ENCODE results near the gene C2CD2L.

C2CD2L gene

DNA sequence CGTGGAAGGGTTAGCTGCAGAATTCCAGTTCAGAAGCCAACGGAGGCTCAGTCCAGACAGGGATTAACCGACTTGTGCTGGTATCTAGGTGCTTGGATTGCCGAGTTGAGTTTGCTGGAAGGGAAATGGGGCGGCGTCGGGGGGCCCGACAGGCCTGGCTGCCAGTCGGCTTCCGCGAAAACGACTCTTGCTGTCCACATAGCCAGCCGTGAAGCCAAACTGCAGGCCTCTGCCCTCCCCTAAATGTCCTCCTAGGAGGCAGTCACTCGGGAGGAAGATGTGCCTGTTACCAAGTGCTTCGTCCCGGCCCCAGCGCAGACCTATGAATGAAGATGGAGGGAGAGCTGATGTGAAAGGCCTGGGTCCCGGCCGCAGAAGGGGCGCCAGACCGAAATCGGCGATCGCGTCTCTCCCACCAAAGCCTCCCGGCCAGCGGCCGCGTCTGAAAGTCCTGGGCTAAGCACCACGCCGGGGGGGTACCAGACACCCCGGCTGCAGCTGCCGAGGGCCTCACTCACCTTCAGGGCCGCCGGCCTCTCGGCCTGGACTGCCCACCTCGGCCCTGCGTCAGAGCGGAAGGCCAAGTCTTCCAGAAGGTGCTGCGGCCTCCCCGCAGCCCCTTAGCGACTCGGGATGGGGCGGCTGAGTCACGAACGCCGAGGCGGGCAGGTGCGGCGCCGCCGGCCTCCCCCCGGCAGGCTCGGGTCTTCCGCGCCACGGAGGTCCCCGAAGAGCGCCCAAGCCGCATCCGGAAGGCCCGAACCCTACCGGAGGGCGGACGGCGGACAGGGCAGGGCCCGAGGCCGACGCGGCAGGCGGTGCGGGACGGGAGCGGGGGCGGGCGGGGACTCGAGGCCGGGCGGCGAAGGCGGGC lies 13.0 kb upstream of the C2CD2L start:
- peak; percentile 83 for DNase-seq

DNA sequence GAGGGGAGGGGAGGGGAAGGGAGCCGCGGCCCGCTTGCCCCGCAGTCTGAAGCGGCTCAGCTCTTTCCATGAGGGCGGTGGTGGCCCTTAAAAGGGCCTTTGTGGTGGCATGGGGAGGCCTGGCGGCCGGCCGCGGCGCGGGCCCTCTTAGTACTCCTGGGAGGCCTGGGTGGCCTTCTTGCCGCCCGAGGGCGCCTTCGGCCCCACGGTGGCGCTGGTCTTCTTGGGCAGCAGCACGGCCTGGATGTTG lies 12.4 kb upstream of the C2CD2L start:
- DNase-seq = peak; percentile 89

DNA sequence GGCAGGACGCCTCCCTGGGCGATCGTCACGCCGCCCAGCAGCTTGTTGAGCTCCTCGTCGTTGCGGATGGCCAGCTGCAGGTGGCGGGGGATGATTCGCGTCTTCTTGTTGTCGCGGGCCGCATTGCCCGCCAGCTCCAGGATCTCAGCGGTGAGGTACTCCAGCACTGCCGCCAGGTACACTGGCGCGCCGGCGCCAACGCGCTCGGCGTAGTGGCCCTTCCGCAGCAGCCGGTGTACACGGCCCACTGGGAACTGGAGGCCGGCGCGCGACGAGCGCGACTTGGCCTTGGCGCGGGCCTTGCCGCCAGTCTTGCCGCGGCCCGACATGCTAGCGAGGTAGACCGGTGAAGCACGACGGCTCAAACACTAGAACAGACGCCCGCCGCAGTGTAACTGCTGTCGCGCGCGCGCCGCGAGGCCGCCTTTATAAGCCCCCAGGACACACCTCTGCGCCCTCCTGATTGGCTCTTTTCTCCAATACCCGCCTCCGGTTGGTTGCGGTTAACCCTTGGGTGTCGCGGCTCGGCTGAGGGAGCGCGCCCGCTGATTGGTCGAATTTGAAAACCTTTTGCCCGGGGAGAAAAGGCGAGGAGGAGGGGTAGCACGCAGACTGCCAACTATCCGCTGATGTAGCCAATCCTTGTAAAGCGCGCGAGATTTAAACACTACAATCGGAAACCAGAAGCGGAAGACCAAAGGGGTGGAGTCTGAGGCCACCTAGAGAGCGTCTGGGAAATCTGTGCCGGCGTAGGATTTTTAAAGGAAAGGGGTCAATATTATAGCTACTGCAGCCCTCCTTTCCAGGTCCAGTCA lies 11.9 kb upstream of the C2CD2L start:
- peak; percentile 100 for DNase-seq

DNA sequence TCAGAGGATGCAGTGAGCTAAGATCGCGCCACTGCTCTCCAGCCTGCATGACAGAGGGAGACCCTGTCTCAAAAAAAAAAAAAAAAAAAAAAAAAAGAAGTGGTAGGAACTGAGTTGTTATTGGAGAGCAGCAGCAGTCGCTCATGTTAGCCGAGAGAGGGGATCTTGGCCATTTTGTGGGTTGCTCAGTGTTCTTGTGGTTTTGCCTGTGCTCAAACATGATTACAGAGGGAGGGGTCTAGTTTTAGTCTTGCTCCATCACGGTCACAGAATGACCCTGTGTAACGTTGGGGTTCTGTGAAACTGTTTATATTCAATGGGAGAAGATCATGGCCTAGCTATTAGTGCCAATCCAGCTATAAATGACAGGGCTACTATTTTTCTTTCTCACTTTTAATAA lies 7.4 kb upstream of the C2CD2L start:
- no peak for DNase-seq

DNA sequence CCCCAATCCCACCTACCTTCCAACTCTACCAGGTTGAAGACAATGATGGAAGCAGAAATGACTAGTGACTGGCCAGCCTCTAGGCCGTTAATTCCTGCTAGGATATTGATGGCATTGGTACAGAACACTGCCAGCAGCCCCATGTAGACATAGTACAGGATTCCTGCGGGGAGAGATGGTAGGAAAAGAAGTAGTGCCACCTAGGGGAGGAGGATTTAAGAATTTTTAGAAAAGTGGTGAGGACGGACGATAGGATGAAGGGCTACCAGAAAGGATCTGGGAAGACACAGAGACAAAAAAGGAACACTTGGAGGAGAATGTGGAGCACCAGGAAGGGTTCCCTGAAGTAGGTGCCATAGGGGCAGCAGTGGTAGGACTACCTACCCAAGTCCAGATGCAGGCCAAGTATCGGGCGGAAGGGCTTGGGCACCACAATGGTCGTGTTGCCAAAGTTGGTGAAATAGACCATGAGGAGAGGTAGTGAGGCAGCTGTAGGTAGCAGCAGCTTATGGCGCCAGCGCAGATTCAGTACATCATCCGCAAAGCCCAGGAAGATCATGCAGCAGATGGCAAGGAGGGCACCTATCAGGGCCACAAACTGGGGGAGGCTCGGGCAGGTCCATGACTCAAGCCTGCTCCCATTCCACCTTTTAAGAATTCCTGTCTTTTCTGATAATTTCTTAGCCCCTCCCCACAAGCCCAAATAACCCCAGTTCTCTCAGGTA lies 6.7 kb upstream of the C2CD2L start:
- DNase-seq = no peak

DNA sequence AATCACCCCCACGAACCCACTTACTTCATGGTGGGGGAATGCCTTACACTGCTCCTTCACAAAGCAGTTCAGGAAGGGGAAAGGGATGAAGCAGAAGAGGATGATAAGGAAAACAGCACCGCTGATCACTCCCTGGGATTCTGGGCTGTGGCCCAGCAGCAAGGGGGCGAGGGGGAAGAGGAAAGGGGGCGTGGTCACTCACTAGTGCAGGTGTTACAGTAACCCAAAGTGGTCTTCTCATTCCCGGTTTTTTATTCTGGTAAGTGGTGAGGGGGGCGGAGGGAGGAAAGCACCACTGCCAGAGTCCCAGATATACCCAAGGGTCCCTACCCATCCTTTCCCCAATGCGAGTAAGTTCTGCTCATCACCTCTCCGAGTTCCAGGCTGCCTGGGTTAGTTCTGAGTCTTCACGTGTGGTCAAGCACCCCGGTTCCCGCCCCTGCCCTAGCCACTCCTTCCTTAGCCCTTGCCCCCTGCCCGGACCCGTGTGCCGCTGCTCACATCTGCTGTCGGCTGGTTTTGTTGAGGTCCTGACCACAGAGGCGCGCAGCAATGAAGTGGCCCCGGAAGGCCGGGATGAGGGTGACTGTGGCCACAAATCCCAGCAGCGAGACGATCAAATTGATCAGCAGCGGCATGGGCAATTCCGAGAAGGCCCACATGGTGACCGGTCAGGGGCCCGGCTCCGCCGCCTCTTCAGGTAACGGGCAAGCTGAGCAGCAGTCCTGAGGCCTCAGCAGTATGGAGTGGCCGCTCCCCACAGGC lies 6.0 kb upstream of the C2CD2L start:
- no peak for DNase-seq

DNA sequence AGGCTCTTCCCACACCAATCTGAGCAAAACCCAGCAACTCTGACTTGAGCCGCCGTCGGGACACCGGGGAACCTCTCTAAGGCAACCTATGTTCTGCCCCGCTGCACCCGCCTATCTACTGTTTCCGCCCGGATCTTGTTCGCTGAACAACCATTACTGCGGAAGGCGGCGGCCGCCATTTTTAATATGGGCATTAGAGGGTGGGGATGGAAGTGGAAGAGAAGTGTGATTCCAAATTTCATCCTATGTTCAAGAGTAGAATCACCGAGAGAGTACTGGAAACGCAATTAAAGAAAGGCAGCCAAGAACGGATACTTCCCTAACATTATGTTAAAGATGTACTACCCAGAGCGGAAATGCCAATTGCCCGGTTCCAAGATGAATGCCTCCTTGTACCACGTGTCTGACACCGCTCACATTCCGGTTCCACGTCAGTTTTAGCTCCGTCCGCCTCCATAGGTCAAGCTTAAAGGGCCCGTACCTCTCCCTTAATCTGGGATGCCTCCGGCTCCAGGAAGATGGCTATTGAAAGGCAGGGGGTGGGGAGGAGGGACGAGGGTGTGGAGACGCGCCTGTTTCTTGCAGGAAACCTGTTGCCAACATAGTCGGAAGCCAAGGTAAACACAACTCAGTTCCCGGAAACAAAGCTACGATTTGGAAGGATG lies 5.3 kb upstream of the C2CD2L start, which contains the start of gene DPAGT1:
Gene DPAGT1 (minus strand): TSS at position 95 of the 665 bp plus-strand sequence. CDS start 198 bp downstream, outside the sequence.
- DNase-seq = peak; percentile 94

DNA sequence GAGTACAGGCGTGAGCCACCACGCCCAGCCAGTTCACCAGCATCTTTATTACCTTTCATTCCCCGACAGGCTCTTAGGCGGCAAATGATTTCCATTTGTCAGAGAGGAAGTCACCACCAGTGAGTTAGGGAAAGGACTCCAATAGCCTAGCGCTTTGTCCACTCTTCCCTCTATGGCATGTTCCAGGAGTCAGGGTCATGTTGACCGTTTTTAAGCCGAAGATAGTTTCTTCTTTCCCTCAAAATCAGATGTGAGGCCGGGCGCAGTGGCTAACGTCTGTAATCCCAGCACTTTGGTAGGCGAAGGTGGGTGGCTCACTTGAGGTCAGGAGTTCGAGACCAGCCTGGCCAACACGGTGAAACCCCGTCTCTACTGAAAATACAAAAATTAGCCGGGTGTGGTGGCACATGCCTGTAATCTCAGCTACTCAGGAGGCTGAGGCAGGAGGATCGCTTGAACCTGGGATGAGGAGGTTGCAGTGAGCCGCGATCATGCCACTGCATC lies 3.9 kb upstream of the C2CD2L start:
- DNase-seq = peak; percentile 30

DNA sequence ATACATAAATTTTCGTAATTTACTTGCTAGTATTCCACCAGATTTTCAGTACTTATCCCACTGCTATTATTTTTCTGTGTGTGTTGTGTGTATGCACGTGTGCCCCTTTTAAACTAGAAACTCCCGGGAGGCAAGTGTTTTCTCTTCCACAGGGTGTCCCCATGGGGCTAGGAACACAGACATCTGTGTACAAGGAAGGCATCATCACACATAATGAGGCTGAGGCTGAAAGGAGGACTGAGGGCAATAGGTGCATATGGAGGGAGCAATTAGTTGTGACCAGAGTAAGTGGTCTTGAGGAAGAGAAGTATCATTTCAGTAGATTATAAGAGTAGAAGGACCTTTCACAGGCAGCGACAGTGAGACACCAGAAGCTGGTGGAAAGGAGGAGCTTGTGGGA lies 3.4 kb upstream of the C2CD2L start:
- no peak for DNase-seq

DNA sequence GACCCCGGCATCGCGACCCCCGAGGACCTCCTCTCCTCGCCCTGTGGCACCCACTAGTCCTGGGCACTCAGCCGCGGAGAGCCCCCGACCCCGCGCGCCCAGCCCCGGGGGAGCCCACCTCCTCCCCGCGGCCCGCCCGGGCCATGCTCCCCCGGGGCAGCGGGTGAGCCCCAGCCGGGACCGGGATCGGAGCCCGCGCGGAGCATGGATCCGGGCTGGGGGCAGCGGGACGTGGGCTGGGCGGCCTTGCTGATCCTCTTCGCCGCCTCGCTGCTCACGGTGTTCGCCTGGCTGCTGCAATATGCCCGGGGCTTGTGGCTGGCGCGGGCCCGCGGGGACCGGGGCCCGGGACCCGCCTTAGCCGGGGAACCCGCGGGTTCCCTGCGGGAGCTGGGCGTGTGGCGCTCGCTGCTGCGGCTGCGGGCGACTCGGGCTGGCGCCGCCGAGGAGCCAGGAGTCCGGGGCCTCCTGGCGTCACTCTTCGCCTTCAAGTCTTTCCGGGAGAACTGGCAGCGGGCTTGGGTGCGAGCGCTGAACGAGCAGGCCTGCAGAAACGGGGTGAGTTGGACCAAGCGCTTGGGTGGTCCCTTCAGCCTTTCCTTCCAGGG lies 498 bp downstream of the C2CD2L start:
- no peak for DNase-seq

DNA sequence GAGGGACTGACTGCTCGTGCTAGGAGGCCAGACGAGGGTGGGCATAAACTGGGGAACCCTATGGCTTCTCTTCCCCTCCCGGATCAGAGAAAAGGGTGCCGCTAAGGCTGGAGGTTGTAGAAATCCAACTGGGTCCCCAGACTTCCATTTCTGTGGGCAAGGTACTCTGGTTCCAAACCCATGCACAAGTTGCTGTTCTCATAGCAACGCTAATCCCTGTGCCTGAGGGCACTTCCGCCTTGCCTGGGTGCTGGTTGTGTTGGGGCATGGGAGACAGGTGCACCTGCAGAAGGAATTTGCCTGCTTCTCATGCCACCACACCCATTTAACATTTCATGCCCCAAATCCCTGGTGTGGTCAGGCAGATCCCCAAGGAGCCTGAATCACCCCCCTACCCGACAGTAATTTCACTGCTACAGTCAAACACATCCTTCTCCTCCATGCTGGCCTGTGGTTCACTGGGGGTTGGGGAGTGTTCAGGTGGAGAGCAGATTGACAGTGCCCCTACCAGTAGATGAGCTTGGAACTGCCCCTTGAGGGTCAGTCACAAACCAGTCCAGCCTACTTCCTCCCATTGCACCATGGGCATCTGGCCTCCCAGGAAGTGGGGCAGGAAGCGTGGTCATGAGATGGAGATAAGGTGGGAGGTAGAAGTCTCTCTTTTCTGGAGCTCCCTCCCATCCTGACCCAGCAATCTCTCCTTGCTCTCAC lies 1.2 kb downstream of the C2CD2L start:
- DNase-seq = peak; percentile 76

DNA sequence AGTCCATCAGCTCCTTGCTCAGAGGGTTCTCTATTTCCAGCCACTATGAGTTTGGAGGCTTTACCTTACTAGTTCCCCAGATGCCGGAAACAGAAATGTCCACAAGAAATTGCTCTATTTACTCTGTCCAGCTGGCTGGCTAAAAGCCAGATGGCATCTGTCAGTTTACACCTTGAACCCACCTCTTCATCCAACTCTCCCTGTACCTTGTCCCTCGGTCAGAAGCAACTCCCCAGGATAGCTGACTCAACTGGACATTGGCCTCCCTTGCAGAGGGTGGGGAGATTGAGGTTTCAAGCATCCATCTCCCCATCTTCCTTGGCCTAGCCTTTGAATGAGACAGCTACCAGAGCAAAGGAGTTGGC lies 1.7 kb downstream of the C2CD2L start:
- DNase-seq = no peak

DNA sequence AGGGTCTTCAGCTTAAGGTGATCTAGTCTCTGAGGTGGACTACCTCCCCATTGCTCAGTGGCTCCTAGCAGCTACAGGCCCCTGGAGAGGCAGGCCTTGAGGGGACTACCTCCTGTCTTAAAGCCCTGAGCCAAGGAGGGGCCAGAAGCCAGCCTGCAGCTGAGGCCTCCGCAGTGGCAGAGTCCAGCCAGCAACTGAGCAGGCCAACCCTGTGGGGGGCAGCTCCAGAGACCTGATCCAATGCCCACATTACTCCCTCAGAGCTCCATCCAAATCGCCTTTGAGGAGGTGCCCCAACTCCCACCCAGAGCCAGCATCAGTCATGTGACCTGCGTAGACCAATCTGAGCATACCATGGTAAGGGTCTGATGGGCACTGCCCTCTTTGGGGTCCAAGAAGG lies 2.7 kb downstream of the C2CD2L start:
- DNase-seq = no peak

DNA sequence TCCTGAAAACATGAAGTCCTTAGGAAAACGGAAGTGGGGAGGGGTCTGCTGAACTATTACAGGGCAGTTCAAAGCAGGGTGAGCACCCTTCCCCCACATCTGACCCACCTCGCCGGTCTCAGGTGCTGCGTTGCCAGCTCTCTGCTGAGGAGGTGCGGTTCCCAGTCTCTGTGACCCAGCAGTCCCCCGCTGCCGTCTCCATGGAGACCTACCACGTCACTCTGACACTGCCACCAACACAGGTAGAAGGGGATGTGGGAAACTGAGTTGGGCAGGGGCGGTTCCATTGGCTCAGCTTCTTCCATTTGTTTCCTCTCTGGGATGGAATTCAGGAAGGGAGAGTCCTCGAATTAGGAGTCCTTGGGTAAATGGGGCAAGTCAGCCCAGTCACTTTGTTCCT lies 3.3 kb downstream of the C2CD2L start:
- DNase-seq = no peak

DNA sequence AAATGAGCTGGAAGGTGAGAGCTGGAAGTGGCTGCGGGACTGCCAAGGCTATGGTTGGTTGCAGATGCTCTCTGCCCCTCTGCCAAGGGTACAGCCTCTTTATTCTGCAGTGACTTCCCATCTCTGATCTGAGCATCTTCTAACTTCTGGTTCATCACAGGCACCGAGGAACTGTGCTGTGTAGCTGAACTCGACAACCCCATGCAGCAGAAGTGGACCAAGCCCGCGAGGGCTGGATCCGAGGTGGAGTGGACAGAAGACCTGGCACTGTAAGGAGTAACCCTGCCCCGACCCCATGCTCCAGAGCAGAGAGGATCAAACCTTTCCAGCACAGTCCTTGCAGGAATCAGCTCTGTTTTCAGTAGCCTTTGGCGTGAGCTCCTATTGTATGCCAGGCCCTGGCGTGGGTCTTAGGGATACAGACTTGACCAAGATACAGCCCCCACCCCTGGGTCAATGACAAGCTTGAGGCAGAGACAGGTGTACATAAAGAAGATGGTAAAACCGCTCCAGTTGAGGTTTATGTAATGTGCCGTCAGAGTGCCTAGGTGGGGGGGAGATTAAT lies 4.3 kb downstream of the C2CD2L start:
- no peak for DNase-seq

DNA sequence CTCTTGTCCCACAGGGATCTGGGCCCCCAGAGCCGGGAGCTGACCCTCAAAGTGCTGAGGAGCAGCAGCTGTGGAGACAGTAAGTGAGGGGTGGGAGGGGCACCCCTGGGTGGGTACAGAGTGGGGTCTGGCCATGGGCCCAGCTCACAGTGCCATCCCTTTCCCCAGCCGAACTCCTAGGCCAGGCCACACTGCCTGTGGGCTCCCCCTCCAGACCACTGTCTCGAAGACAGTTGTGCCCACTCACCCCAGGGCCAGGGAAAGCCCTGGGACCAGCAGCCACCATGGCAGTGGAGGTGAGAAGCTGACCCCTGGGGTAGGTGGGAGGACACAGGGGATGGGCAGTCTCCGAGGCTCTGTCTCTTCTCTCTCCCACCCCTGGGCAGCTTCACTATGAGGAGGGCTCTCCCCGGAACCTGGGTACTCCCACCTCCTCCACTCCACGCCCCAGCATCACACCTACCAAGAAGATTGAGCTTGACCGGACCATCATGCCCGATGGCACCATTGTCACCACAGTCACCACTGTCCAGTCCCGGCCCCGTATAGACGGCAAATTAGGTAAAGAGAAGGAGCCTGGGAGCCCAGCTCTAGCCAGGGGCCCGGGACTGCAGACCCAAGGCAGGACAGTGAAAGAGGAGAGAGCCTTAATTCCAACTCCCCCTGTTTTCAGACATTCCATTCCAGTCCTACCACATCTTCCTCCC lies 5.3 kb downstream of the C2CD2L start:
- DNase-seq = no peak

DNA sequence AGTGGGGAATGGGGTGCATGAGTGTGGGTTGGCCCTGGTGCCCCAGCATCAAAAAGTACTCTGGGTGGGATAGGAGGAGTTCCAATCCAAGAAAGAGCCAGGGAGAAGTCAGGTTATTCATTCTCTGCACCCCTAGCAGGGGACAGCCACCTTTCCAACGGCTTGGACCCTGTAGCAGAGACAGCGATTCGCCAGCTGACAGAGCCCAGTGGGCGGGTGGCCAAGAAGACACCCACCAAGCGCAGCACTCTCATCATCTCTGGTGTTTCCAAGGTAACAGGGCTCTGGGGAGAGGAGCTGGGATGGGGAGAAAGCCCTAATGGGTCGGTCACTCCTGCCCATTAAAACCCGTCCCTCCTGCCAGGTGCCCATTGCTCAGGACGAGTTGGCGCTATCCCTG lies 6.6 kb downstream of the C2CD2L start:
- no peak for DNase-seq

DNA sequence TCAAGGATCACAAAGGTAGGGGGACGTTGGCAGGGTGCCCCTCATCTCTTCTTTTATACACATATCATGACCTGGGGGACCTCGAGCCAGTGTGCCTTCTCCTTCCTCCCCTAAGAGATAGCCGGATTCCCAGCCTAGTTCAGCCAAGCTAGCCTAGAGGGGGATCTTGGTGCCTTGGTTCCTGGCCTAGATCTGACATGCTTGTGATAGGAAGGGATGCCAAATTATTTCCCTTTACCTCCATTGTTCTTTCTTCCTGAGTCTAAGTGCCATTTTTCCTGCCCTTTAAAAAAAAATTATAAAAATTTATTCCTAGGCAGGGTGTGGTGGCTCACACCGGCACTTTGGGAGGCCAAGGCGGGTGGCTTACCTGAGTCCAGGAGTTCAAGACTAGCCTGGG lies 7.2 kb downstream of the C2CD2L start:
- DNase-seq = no peak

DNA sequence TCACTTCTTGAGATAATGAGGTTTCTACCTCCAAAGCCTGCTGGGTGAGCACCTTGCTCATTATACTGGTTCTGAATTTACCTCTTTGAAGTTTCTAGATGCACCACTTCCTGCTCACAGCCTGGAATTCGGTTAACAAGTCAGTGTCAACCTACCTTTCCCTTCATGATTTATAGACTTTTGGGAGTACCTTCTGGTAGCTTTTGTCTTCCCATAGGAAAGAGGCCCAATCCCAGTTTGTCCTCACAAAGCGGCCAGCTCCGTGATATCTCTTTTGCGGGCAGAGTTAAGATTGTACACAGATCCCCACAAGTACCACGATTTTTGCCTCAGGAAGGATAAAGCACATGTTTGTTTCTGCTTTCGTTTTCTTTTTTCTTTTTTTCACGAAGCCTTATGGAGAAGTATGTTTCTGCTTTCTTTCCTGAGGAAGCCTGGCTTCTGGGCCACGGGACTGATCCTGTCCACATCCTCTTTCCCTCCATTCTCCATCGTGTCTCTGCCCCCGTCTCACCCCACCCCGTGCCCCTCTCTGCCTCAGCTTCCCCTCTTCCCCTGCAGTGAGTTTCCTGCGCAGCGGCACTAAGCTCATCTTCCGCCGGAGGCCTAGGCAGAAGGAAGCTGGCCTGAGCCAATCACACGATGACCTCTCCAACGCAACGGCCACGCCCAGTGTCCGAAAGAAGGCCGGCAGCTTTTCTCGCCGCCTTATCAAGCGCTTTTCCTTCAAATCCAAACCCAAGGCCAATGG lies 8.5 kb downstream of the C2CD2L start:
- no peak for DNase-seq

Measured in activated effector memory CD4-positive, alpha-beta T cell treated with anti-CD3 and anti-CD28 coated beads, Interleukin-2, amount 50 U/mL, for 16 hours (primary cell).